CD4-positive, alpha-beta T cell treated with Interferon alpha-2 for 1 hour (primary cell): ENCODE measurements around the gene SMC4.
"Not testable (repeated sequence)": the region's sequence is repeated elsewhere in the genome, so short reads cannot be mapped to it uniquely, and the experiment has no call there.

Experiments
- DNase-seq, 2 donors: peaks; one replicate each; pipeline ENCODE4 v3.0.0-alpha.2; 2020 to 2022

The SMC4 gene

DNA sequence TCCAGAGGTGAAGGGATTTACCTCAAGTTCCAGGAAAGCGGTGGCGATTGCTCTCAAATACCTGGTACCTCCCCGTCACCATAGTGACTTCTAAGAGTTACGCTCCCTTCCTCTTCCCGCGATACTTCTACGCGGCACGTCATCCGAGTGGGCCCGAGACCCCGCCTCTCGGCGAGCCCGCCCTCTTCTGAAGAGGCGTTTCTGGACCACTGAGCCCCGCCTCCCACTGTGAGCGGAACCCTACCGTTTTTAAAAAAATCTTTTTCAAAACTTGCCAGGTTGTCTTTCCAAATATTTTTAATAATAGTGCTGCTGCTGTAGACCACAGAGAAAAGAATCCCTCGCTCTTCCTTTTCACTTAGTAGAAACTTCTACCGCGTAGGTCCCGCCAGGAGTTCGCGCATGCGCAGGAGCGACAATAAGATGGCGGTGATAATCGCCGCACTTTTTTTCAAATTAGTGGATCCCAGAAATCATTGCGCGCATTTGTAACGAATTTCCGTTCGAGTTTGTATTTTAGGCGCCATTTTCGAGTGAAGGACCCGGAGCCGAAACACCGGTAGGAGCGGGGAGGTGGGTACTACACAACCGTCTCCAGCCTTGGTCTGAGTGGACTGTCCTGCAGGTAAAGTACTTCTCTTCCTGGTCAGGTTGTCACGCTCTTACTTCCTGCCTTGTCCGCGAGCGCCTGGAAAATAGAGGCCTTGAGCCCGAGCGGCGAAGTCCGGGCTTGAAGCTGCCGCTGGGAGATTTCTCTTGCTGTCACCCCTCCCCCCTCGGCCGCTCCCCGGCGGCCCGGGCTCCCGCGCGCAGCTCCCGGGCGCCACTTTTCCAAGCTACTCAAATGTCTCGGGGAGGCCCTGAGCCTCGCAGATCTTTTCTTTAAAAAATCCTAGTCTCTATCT is at the start of gene SMC4, which contains the start of gene IFT80:
TSS of gene SMC4 (plus strand) at position 526 of the 905 bp plus-strand sequence. CDS start 1,177 bp downstream, outside the sequence.
TSS of gene IFT80 (minus strand) at position 101 of the 905 bp plus-strand sequence. CDS start 14,625 bp downstream, outside the sequence.
- DNase-seq, result peak; percentile 97

DNA sequence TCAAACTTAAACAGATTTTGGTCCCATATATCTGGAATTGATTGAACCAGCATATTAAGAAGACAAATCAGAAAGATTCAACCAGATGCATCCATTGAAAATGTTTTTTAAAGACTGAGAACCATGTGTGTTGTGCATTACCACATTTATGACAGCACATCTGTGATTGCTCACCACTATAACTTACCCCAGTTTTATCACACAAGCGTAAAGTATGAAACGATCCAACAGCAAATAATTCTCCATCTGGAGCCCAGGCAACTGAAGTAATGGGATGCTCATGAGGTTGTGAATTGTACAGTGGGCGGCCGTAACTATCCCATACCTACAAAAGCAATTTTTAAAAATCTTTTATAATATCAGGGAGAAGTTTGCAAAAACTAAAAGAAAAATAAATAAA is 43.6 kb upstream of the SMC4 start:
- DNase-seq, result no peak

DNA sequence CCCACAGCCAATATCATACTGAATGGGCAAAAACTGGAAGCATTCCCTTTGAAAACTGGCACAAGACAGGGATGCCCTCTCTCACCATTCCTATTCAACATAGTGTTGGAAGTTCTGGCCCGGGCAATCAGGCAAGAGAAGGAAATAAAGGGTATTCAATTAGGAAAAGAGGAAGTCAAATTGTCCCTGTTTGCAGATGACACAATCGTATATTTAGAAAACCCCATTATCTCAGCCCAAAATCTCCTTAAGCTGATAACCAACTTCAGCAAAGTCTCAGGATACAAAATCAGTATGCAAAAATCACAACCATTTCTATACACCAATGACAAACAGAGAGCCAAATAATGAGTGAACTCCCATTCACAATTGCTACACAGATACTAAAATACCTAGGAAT is 36.6 kb upstream of the SMC4 start:
- not testable (repeated sequence) for DNase-seq

DNA sequence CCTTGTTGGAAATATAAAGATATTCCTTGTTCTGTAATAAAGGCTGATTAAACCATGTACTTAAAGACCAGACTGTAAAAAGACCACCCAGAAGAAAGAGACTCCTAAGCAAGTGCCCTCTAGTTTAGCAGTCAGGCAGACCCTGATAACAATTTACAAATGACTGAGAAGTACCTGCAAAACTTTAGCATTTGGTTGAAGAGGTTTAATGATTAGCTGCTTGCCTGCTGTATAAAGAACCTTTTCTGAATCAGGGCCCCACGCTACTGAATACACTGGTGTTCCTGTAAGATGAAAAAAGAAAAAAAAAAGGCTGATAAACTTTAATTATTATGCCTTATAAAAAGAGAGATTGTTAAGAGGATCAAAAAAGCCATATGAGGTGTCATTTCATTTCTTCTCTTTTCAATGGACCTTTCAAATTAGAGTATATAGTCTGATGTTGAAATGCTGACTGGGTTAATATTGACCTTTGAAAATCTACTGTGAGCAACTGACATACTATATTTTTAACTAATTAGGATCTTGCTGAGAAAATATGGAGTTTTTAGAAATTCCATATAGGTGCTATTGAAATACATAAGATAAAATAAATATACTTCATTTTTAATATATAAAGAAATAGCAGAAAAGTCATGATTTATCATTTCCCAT is 33.5 kb upstream of the SMC4 start:
- no peak for DNase-seq

DNA sequence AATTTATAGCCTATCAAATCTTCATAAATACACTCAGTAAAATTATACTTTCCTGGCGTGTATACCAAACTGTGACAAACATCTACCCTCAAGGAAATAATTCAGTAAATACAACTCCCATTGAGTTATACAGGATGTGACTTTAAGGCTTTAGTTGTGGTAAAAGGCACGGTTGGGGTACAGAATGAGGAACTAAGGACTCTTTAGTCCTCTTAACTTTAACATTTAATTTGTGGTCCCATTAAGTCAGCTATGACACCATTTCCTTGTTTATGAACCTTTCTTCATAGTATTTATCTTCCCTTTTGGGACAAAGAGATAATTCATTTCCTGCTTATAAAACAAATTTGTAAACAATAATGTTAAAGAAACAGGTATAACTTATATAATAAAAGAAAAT is 30.6 kb upstream of the SMC4 start:
- peak in 1 of 2 donors; percentile 22 for DNase-seq

DNA sequence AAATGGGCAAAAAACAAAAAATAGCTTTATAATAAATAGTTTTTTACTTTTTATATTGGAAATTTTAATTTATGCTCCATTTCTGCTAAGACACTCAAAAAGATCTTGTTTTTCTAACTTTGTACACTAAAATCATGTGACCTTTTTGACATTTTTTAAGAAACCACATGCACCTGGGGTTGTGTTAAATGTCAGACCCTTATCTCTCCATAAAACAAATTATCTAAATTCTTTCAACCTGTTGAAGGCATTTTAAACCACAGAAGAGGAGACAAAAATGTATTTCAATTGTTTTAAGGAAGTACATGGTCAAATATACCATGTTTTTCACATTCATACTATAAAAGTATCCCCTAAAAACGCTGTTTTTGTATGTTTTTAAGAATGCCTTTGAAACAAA is 29.7 kb upstream of the SMC4 start:
- peak in 1 of 2 donors; percentile 28 for DNase-seq

DNA sequence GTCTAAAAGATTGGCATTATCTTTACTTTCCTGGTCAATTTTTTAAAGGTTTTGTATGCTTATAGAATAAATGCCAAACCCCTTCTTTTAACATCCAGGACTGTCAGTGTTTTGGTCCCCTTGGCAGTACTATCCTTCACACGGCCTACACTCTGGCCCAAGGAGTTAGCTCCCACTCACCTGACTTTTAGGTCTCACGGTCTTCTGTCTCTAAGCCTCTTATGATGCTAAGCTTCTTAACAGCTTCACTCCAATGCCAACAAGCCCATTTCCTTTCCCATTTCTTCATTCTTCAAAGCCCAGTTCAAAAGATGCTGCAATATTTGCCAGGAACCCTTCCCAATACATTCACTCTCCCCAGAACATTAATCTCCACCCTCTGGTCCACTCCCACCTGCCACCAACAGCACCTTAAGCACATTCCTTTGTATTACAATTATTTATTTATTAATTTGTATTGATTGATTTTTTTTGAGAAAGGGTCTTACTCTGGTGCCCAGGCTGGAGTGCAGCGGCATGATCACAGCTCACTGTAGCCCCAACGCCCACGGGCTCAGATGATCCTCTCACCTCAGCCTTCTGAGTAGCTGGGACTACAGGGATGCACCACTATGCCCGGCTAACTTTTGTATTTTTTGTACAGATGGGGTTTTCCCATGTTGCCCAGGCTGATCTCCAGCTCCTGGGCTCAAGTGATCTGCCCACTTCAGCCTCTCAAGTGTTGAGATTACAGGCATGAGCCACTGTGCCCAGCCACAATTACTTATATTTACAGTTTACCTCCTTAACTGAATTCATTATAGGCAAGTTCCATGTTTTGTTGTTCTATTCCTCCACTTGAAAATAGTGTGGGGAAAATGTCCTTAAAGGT is 28.2 kb upstream of the SMC4 start:
- DNase-seq, result no peak

DNA sequence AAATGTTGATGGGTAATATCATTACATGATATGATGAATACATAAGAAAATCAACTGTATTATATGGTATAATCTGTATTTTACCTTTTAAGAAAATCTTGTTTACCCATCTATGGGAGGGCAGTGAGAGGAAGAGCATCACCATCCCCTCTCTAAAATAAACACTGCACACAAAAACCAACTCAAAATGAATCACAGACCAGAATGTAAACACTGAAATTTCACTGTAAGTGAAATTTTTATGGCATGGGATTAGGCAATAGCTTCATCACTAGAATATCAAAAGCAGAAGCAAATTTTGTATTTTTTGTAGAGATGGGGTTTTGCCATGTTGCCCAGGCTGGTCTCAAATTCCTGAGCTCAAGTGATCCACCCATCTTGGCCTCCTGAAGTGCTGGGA is 26.7 kb upstream of the SMC4 start:
- DNase-seq, result no peak

DNA sequence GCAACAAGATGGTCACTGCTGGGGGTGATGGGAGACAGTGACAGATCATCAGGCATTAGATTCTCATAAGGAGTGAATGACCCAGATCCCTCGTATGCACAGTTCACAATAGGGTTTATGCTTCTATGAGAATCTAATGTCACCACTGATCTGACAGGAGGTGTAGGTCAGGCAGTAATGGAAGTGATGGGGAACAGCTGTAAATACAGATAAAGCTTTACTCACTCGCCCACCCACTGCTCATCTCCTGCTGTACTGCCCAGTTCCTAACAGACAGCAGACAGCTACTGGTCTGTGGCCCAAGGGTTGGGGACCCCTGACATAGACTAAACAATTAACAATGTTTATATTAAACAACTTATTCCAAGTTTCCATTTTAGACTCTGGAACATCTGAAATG is 25.8 kb upstream of the SMC4 start:
- no peak for DNase-seq

DNA sequence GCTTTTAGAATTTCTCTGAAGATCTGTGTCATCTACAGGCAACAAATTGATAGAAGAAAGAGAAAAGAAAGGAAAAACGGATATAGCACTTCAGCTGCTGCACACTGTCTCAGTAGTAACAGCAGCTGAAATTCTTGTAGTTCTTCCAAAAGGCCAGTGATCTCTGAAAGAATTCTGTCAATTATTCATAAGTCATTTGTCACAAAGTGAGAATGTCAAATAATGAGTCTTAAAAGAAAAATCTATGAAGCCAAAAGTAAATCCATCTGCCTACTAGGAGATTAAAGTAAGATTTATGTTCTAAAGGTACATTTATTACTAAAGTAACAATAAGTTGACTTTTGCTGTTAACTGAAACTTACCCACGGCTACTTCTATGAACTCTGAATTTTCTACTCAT is 25.0 kb upstream of the SMC4 start:
- no peak for DNase-seq

DNA sequence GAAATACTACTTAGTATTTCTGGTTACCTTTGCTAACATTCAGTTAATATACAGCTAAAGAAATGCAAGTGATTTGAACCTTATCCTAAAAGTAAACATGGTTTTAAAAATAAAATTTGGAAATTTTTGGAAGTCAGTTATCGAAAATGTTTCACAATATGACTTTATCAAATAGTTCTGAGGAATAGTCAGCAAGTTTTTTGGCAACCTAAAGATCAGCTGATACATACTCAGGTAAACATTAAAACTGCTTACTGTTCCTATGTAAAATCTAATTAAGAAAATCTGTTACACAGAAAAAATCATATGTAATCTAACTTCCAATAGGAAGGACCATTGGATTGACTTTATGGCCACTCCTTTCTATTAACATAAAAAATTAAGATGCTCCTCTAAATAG is 24.5 kb upstream of the SMC4 start:
- no peak for DNase-seq

DNA sequence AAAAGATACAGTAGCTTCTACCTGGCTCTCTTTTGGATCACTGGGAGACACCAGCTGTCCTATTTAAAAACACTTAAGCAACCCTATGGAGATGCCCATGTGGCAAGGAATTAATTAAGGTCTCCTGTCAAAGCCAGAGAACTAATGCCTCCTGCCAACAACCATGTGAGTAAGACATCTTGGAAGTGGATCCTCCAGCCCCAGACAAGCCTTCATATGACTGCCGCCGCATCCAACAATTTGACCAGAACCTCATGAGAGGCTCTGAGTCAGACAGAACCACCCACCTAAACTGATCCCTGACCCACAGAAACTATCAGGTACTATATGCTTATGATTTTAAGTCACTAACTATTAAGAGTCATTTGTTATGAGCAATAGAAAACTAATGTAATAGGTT is 22.8 kb upstream of the SMC4 start:
- no peak for DNase-seq

DNA sequence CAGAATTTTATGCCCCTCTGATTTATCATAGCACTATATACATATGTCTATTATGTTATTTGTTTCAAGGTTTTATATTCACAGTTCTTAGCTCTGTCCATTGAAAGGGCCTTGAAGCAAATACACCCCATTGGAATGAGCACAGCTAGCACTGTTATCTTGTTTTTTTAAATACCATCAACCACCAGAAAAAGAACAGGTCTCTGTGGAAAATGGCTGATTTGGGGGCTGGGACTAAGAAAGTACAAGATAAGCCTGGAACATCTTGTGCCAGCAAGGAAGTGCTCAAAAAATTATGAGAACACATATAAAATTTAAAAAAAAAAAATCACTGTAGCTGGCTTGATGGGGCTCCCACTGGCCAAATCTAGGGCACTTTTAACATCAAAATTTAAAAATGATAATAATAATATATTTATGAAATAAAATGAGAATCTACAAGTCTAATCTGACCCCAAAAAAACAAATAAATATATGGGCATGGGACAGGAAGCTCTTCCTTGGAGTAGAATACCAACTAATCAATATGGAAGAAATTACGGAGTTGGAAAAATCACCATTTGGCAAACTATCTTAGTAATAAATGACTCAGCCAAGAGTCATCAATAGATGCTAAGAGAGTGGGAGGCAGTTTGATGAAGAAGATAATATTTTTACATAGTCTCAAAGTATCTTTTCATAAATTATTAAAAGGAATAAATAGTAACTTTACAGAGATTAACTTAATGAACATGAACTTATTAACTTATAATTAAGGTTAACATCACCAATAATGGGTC is 20.9 kb upstream of the SMC4 start:
- DNase-seq, result no peak

DNA sequence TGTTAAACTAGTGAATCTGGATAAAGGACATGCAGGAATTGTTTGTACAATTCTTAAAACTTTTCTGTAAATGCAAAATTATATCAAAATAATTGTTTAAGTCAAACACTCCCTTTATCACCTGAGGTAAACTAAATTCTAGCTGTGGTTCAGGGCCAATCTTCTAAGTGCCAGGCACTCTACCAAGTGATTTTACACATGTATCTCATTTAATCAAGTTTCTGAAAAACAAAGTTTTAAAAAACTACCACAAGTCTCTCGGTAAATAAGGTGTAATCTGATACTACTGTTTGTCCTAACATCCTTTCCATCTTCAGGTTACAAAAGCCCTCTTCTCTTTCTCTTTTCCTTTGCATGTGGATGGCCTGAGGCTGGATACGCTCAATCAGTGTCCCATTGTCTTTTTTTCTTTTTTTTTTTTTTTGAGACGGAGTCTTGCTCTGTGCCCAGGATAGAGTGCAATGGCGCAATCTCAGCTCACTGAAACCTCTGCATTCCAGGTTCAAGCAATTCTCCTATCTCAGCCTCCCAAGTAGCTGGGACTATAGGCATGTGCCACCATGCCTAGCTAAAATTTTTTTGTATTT is 19.7 kb upstream of the SMC4 start:
- DNase-seq, result no peak

DNA sequence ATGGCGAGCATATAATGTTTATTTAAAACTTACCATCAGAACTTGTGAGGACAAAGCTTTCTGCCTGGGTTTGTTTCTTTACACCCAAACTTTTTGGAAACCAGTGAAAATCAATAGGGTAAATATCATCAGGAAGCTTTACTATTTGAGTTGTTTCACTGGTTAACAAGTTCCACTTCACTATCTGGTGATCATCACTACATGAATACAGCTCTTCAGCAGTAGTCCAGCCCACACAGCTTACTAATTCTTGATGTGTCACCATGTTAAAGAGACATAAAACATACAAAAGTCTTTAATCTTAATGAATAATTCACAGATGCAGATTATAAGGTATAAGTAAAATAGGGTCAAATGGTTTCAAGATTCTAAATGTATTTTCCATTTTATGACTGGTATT is 18.0 kb upstream of the SMC4 start:
- no peak for DNase-seq

DNA sequence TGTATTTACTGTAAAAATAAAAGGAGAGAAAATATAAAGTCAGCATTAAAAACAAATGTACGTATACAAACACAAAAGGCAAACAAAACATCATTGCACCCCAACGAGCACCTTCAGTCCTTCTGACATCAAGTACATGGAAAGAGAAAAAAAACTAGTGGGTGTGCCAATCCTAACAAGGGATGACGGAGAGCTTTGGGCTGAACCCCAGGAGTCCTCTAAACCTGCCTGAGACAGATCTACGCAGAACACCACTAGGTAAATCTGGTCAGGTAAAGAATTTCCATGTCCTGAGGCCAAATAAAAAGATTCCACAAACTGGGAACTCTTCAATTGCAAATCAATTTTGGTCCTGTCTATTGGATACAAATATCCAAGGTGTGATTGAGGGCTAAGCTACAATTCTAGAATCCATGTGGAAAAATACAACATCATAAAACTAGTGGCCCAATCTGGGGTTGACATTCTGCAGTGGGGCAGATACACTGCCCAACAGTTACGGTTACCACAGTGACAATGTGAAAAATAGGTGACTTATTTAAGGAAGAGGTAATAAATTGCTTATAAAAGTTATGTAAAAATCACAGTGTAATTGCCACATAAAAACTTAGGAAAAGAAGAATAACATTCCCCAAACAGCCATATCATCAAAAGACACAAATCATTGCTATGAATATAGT is 14.7 kb upstream of the SMC4 start:
- DNase-seq, result no peak

DNA sequence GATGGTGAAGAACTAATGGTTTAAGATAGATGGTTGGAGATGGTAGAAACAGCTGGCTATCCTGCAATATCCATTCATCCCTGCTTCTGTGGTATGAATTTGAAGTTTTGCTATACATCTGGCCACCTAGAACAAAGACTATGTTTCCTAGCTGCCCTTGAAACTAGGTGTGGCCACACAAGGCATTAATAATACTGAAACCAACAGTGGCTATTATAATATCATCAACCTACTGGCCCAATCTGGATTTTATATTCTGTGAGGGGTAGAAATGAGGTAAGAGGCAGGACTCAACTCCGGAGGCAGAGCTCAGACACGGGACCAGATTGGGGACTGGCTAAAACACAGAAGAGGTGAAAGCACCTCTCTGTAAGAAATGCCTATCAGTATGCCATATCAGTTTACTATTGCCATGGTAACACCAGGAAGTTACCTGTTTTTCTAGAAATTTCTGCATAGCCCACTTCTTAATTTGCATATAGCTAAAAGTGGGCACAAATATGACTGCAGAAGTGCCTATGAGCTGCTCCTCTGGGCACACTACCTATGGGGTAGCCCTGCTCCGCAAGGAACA is 8.8 kb upstream of the SMC4 start:
- no peak for DNase-seq

DNA sequence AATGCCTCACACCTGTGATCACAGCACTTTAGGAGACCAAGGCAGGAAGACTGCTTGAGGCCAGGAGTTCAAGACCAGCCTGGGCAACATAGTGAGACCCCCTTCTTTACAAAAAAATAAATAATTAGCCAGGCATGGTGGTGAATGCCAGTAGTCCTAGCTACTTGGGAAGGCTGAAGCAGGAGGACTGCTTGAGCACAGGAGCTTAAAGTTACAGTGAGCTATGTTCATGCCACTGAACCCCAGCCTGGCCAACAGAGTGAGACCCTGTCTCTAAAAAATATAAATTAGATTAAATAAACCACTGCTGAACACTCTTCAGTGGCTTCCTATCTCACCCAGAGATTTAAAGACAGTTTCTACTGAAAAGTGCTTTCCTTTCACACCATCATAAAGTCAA is 6.7 kb upstream of the SMC4 start:
- DNase-seq, result no peak

DNA sequence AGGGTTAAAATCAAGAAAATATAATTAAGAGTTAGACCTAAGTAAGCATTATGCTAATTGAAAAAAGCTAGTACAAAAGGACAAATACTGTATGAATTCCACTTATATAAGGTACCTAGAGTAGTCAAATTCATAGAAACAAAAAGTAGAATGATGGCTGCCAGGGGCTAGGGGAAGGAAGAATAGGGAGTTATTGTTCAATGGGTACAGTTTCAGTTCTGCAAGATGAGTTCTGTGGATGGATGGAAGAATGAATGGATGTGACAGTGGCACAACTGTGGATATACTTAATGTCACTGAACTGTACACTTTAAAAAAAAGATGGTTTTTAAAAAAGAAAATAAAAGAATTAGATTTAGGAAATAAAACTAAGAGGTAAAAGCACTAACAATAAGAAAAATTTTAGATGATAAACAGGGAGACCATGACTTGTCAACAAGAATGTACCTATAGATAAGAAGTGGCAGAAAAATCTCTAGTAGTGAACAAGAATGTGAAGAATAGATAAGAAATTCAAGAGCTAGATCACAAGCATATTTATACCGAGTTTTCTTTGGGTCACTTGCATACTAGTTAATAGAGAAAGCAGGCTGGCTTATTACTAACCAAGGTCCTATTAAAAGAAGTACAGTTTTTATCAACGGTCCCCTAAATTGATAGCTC is 6.0 kb upstream of the SMC4 start:
- no peak for DNase-seq

DNA sequence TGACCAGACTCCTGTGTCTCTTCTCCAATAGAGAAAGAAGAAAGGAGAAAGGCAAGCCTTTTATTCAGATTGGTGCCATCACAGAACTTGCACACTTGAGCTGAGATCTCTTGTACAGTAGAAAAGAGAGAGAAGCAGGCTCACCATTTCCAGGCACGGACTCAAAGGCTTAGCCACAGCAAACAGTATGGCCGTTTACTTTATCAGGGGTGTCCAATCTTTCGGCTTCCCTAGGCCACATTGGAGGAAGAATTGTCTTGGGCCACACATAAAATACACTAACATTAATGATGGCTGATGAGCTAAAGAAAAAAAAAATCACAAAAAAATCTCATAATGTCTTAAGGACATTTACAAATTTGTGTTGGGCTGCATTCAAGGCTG is 5.4 kb upstream of the SMC4 start:
- DNase-seq, result no peak

DNA sequence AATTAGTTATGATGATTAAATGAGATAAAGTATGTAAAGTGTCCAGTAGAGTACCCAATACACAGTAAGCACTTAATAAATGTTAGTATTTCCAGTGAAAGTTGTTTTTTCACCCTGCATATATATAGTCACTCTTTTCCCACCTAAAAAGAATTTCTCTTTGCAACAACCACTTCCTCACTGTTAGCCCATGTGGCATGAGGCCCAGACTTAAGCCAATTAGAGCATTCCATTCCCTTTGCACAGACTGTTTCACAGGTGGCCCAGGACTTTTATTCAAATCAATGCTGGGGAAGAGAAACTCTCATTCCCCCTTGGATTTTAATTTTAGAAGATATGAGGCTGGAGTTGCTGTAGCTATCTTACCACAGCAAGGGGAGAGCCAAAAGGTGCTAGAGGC is 4.2 kb upstream of the SMC4 start:
- no peak for DNase-seq
